Activated T-helper 2 cell treated with anti-CD3 and anti-CD28 coated beads, Interferon-gamma antibody, Interleukin-2, Interleukin-4, amounts not matched to agents 10 μg/mL and 5 μg/mL and 100 μg/mL, durations not matched to agents 14 hours and 24 hours and 36 hours (primary cell): ENCODE measurements around the gene EPHA4. TPM values are rescaled to one million over a fixed set of nuclear protein-coding genes. Genes with fewer than 3 reads are reported as not detected.

ENCODE experiments used
- DNase-seq: peaks from one replicate; pipeline ENCODE4 v3.0.0; 2021; ENCODE audit warnings: low spot score
- H3K27ac Mint-ChIP-seq: one replicate; pipeline ENCODE4 v1.8.0; 2021; ENCODE audit warnings: mixed read lengths
- H3K27me3 Mint-ChIP-seq: one replicate; pipeline ENCODE4 v1.8.0; 2021; ENCODE audit warnings: low read depth, mixed read lengths
- H3K36me3 Mint-ChIP-seq: one replicate; pipeline ENCODE4 v1.8.0; 2021; ENCODE audit warnings: low read depth, mixed read lengths
- H3K4me1 Mint-ChIP-seq: one replicate; pipeline ENCODE4 v1.8.0; 2021; ENCODE audit warnings: low read depth, mixed read lengths
- H3K4me3 Mint-ChIP-seq: one replicate; pipeline ENCODE4 v1.8.0; 2021; ENCODE audit warnings: low read depth, mild to moderate bottlenecking, moderate library complexity, mixed read lengths
- H3K9me3 Mint-ChIP-seq: one replicate; pipeline ENCODE4 v1.8.0; 2021; ENCODE audit warnings: mixed read lengths
- intact Hi-C: fragments of 100-400 bp; cut with micrococcal nuclease; formaldehyde crosslinking; loops from one replicate; pipeline ENCODE4 v1.15.1; 2023
- total RNA-seq: library from RNA; stranded (reverse); gene quantifications from 2 replicates; pipeline ENCODE4 v1.2.3, GENCODE V29; 2022

EPHA4 gene
- total RNA-seq, 1 donor from 2014 or later = 1.2 TPM

GRCh38 chr2:221569871-221570270 is 2.2 kb downstream of the EPHA4 start:
- H3K4me3 Mint-ChIP-seq = no peak overlapping the region
- intact Hi-C loops = loop anchor here (5.0 to 10.0 kb wide), 2 partner anchors 722 to 1835 kb away; no protein-coding TSS in a partner anchor
- no peak for DNase-seq
- no peaks in the 10 kb centered on the region for H3K36me3 Mint-ChIP-seq
- H3K27me3 Mint-ChIP-seq = peaks cover 77% of the 10 kb centered on the region
- no peak overlapping the region for H3K27ac Mint-ChIP-seq
- no peaks in the 10 kb centered on the region for H3K9me3 Mint-ChIP-seq
- peaks cover 23% of the 10 kb centered on the region for H3K4me1 Mint-ChIP-seq

DNA sequence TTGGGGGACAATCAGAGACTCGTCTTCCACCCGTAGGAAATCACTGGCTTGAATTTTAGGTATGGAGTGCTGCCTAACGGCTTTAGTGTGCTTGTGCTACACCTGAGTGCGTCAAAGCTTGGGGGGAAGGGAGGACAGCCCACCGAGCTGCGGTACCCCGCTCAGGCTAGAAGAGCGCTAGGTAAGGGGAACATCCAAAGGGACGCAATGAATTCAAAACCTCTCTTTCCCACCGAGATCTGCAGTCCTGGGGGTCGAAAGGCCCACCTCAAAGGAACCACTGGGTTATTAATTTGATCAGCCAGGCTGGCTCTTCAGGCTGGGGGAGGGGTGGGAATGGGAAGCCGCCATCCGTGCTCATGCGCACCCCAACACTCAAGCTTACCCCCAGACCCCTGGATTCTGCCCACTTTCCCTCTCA is 2.7 kb downstream of the EPHA4 start:
- intact Hi-C loops = no loop called here
- H3K9me3 Mint-ChIP-seq = no peaks in the 10 kb centered on the region
- H3K27ac Mint-ChIP-seq = no peak overlapping the region
- H3K4me1 Mint-ChIP-seq = peaks cover 23% of the 10 kb centered on the region
- peaks cover 73% of the 10 kb centered on the region for H3K27me3 Mint-ChIP-seq
- DNase-seq = no peak
- H3K36me3 Mint-ChIP-seq = no peaks in the 10 kb centered on the region
- no peak overlapping the region for H3K4me3 Mint-ChIP-seq

GRCh38 chr2:221568299-221568698 is 3.8 kb downstream of the EPHA4 start:
- Mint-ChIP-seq H3K9me3 (no peaks in the 10 kb centered on the region), H3K4me1 (peaks cover 15% of the 10 kb centered on the region), H3K36me3 (no peaks in the 10 kb centered on the region), H3K27me3 (peaks cover 64% of the 10 kb centered on the region), H3K4me3 (no peak overlapping the region), H3K27ac (no peak overlapping the region)
- DNase-seq = no peak
- intact Hi-C loops = no loop called here

DNA sequence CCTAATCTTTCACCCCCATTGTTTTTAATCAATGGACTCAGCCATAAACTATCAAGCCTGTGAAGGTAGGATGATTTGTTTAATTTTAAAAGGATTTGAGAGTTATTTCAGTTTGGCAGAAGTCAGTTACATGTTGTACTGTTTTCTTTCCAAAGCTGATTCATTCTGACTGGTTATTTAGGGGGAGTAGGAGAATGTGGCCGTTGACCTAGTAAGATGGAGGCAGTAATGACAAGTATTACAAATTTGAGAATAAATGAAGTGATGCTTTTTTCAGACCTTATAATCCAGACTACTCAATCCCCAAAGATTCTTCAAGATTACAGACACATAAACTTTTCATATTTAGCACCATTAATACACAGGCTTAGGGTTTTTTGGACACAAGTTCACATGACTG is 4.3 kb downstream of the EPHA4 start:
- Mint-ChIP-seq H3K36me3 (no peaks in the 10 kb centered on the region), H3K4me1 (peaks cover 14% of the 10 kb centered on the region), H3K4me3 (no peak overlapping the region), H3K27ac (no peak overlapping the region), H3K27me3 (peaks cover 65% of the 10 kb centered on the region), H3K9me3 (no peaks in the 10 kb centered on the region)
- no peak for DNase-seq
- intact Hi-C loops = no loop called here

- peaks cover 11% of the 10 kb centered on the region for H3K4me1 Mint-ChIP-seq
- H3K27me3 Mint-ChIP-seq = peaks cover 63% of the 10 kb centered on the region
- intact Hi-C loops = no loop called here
- no peaks in the 10 kb centered on the region for H3K36me3 Mint-ChIP-seq
- no peak overlapping the region for H3K4me3 Mint-ChIP-seq
- no peak overlapping the region for H3K27ac Mint-ChIP-seq
- no peak for DNase-seq
- no peaks in the 10 kb centered on the region for H3K9me3 Mint-ChIP-seq
Observed at GRCh38 chr2:221567231-221567760, 4.8 kb downstream of the EPHA4 start.

DNA sequence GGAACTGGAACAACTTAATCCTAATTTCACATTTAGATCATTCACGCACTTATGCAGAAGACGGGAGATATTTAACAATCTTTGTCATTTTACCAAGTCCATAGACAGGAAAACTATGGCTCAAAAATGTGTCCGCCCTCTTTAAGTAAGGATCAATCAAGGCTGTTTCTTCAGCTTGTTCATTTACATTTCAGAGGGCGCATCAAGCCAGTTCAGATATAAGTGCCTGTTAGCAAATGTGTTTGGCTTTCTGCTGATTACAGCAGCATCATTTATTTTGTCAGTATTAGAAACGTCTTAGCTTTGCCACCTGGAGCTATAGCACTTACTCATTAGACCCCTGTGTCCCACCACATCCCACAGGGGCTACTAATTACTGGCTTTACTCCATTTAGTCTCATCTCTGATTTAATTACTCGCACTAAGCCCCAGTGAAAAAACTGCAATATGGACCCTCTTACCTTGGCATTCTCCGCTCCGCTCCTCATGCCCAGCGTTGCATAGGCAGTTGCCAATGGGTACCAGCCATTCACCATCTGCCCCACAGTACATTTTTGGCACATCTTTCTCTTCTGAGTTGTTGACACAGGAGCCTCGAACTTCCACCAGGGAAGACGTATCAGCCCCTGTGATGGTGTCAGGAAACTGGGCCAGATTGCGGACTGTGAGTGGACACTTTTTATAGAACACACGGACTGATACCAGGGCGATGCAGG is 8.7 kb downstream of the EPHA4 start:
- Mint-ChIP-seq H3K27ac (no peak overlapping the region), H3K27me3 (peaks cover 31% of the 10 kb centered on the region), H3K36me3 (no peaks in the 10 kb centered on the region), H3K4me1 (no peaks in the 10 kb centered on the region), H3K4me3 (no peak overlapping the region), H3K9me3 (no peaks in the 10 kb centered on the region)
- no peak for DNase-seq
- intact Hi-C loops = no loop called here

DNA sequence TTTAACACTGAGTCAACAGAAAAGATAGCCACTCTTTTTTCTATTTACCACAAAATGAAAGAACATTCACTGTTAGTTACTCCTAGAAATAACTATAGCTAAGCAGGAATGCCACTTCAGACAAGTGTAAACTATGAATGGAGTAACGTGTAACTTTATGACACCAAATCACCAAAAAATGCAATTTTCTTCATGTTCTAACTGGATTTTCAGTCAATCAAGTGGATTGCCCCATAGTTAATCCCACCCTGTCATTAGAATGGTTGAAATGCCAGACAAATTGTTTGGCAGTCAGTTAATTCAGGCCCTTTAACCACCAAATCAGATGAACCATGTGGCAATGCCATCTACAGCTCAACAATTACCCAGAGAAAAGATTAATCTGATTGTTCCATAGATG is 9.9 kb downstream of the EPHA4 start:
- no peaks in the 10 kb centered on the region for H3K36me3 Mint-ChIP-seq
- no peaks in the 10 kb centered on the region for H3K4me1 Mint-ChIP-seq
- peaks cover 21% of the 10 kb centered on the region for H3K27me3 Mint-ChIP-seq
- H3K27ac Mint-ChIP-seq = no peak overlapping the region
- DNase-seq = no peak
- no peaks in the 10 kb centered on the region for H3K9me3 Mint-ChIP-seq
- no peak overlapping the region for H3K4me3 Mint-ChIP-seq
- intact Hi-C loops = no loop called here

DNA sequence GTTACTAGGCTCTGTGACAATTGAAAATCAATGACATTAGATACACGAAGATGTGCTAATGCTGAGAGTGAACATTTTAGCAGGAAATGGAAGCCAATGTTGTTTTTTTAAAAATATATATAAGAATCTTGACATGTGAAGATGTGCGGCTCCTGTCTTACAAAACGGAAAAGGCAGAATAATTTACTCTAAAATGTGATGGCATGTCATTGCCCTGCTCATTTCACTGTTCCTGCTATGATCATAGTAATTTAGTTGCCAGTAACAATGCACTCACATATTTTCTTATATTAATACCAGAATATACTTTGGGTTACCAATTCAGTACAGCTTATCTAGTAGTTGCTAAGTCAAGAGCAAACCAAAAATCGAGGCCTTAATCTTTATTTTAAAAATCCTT is 10.3 kb downstream of the EPHA4 start:
- DNase-seq = no peak
- Mint-ChIP-seq H3K4me3 (no peak overlapping the region), H3K36me3 (no peaks in the 10 kb centered on the region), H3K9me3 (no peaks in the 10 kb centered on the region), H3K27me3 (peaks cover 16% of the 10 kb centered on the region), H3K27ac (no peak overlapping the region), H3K4me1 (no peaks in the 10 kb centered on the region)
- intact Hi-C loops = no loop called here

DNA sequence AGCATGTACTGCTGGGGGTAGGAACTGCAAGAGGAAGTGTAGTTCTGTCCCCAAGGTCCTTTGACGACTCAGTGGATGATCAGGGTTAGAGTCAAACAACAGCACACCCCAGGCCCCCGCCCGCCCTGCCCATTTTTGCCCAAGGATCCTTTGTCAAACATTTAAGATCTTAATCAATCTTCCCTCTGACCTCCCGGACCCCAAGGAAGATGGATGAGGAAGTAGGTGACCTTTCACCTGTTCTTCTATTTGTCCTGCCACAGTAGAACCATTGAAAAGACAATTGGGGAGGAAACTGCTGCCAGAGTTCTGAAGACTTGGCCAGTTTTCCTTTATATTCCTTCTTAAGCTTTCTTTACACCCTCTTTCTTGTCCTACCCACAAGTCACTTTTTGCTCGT is 12.1 kb downstream of the EPHA4 start:
- Mint-ChIP-seq H3K36me3 (no peaks in the 10 kb centered on the region), H3K9me3 (no peaks in the 10 kb centered on the region), H3K27me3 (peaks cover 5% of the 10 kb centered on the region), H3K27ac (no peak overlapping the region), H3K4me3 (no peak overlapping the region), H3K4me1 (peaks cover 4% of the 10 kb centered on the region)
- intact Hi-C loops = no loop called here
- no peak for DNase-seq

GRCh38 chr2:221558107-221558506 is 14.0 kb downstream of the EPHA4 start:
- no peaks in the 10 kb centered on the region for H3K9me3 Mint-ChIP-seq
- H3K36me3 Mint-ChIP-seq = no peaks in the 10 kb centered on the region
- no peak overlapping the region for H3K4me3 Mint-ChIP-seq
- peaks cover 3% of the 10 kb centered on the region for H3K27me3 Mint-ChIP-seq
- no peak for DNase-seq
- no peak overlapping the region for H3K27ac Mint-ChIP-seq
- intact Hi-C loops = no loop called here
- peaks cover 4% of the 10 kb centered on the region for H3K4me1 Mint-ChIP-seq

- no peak overlapping the region for H3K27ac Mint-ChIP-seq
- intact Hi-C loops = no loop called here
Observed at GRCh38 chr2:221555494-221555846, 16.6 kb downstream of the EPHA4 start.

GRCh38 chr2:221554769-221555493 is 17.2 kb downstream of the EPHA4 start:
- Mint-ChIP-seq H3K27me3 (peaks cover 1% of the 10 kb centered on the region), H3K9me3 (no peaks in the 10 kb centered on the region), H3K4me3 (no peak overlapping the region), H3K4me1 (peaks cover 4% of the 10 kb centered on the region), H3K27ac (no peak overlapping the region), H3K36me3 (no peaks in the 10 kb centered on the region)
- intact Hi-C loops = no loop called here
- DNase-seq = no peak

More at GRCh38 chr2:221555494-221555846, 16.6 kb downstream of the EPHA4 start:
- Mint-ChIP-seq H3K27me3 (peaks cover 1% of the 10 kb centered on the region), H3K4me3 (no peak overlapping the region), H3K4me1 (peaks cover 4% of the 10 kb centered on the region), H3K9me3 (no peaks in the 10 kb centered on the region), H3K36me3 (no peaks in the 10 kb centered on the region)
- DNase-seq = no peak

DNA sequence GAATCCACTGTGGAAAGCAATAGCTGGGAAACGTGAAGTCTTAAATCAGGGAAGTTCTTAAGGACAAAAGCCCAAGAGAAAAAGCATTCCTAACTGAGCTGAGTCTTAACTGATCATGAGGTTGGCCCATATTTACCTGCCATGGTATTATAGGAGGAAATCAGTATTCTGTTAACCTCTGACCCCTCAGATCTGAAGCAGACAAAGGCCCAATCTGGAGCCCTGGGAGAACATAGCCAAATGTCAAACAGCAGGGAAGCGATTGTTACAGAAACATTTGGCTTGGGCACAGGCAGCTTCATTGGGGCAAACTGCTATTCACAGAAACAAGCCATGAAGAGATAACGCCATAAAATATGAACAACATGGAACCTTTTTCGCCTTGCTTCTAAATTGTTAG is 18.8 kb downstream of the EPHA4 start:
- no peak for DNase-seq
- intact Hi-C loops = no loop called here
- peaks cover 1% of the 10 kb centered on the region for H3K27me3 Mint-ChIP-seq
- H3K9me3 Mint-ChIP-seq = no peaks in the 10 kb centered on the region
- no peaks in the 10 kb centered on the region for H3K36me3 Mint-ChIP-seq
- H3K4me3 Mint-ChIP-seq = no peak overlapping the region
- peaks cover 9% of the 10 kb centered on the region for H3K4me1 Mint-ChIP-seq
- H3K27ac Mint-ChIP-seq = no peak overlapping the region
